ENCODE results near the gene KCNK4. TPM values are rescaled to one million over a fixed set of nuclear protein-coding genes. Genes with fewer than 3 reads are reported as not detected.

KCNK4 gene
- total RNA-seq, 1 experiment from 2014 or later = 0.28 TPM

DNA sequence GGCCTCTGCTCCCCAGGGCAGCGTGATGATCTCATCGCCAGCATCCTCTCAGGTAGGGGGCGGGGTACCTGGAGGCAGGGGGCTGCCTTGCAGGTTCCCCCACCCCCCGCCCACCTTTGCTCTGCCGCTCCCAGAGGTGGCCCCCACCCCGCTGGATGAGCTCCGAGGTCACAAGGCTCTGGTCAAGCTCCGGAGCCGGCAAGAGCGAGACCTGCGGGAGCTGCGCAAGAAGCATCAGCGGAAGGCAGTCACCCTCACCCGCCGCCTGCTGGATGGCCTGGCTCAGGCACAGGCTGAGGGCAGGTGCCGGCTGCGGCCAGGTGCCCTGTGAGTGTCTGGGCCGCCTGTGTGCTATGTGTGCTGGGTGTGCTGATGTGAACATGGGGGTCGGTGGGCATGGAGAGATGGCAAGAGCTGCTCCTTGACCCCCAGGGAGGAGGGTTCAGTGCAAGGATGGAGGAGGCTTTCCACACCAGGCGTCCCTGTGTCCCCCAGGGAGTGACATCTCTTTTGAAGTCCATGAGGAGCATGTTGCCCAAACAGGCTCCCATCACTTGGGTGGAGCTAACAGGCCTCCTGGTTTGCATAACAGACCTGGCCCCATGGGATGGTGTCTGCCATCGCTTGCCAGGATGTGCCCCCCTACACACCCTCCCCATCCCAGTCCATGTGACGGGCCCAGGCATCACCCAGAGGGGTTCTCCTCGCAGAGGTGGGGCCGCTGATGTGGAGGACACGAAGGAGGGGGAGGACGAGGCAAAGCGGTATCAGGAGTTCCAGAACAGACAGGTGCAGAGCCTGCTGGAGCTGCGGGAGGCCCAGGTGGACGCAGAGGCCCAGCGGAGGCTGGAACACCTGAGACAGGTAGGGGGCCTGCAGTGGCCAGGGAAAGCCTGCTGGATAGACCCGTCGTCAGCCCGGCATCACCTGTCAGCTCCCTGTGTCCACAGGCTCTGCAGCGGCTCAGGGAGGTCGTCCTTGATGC lies 25.6 kb upstream of the KCNK4 start:
- Histone ChIP-seq H2BK15ac (ENCODE audit: low read depth, low read length) (no peak overlapping the region), H3K4ac (ENCODE audit: low read depth, low read length) (no peak overlapping the region), H3K9ac (ENCODE audit: extremely low read depth, insufficient read length, low read length) (no peak overlapping the region), H4K5ac (ENCODE audit: insufficient read length, low read depth, low read length) (no peak overlapping the region), H4K8ac (replicated peaks; ENCODE audit: insufficient read length, low read depth, low read length) (no peak overlapping the region), H3K4me1 (ENCODE audit: insufficient read depth, low read length) (no peaks in the 10 kb centered on the region), H3K56ac (ENCODE audit: insufficient read length, low read depth, low read length) (no peak overlapping the region), H2AFZ (ENCODE audit: low read length) (no peak overlapping the region), H3K27me3 (ENCODE audit: insufficient read depth, low read length) (no peaks in the 10 kb centered on the region), H2AK5ac (ENCODE audit: insufficient read length, low read length) (no peak overlapping the region), H2BK12ac (ENCODE audit: insufficient read length, low read depth, low read length) (no peak overlapping the region), H3K14ac (ENCODE audit: insufficient read depth, low read length) (no peak overlapping the region), H3K79me1 (ENCODE audit: insufficient read depth, low read depth, low read length, poor library complexity, severe bottlenecking) (no peaks in the 10 kb centered on the region), H2BK5ac (ENCODE audit: insufficient read length, low read length) (no peak overlapping the region), H3K9me3 (ENCODE audit: control insufficient read depth, low read depth, low read length) (no peaks in the 10 kb centered on the region), H4K91ac (ENCODE audit: insufficient read length, low read depth, low read length) (no peak overlapping the region), H3K23me2 (ENCODE audit: insufficient read length, low read depth, low read length, poor library complexity, severe bottlenecking) (peaks cover 8% of the 10 kb centered on the region), H4K20me1 (ENCODE audit: control insufficient read depth, insufficient read depth, insufficient read length) (no peaks in the 10 kb centered on the region), H2BK20ac (ENCODE audit: low read depth, low read length, poor library complexity, severe bottlenecking) (no peak overlapping the region), H3K27ac (ENCODE audit: insufficient read length, low read depth, low read length) (no peak overlapping the region), H3K79me2 (ENCODE audit: insufficient read depth, low read length) (no peaks in the 10 kb centered on the region), H2BK120ac (ENCODE audit: low read depth, low read length, poor library complexity, severe bottlenecking) (no peak overlapping the region), H3K4me2 (ENCODE audit: insufficient read depth, insufficient read length, low read length) (no peak overlapping the region), H3K23ac (ENCODE audit: insufficient read length, low read depth, low read length) (no peak overlapping the region), H3K18ac (ENCODE audit: insufficient read length, low read depth, low read length) (no peak overlapping the region), H3T11ph (ENCODE audit: low read length) (no peak overlapping the region)
- Mint-ChIP-seq H3K27ac (no peak overlapping the region), H3K4me1 (peaks cover 11 to 21% of the 10 kb centered on the region in 2 experiments), H3K36me3 (ENCODE audit: insufficient read depth in 1 of 3, low read depth in 3 of 3) (peaks cover 27 to 69% (median 48%) of the 10 kb centered on the region in 3 experiments), H3K9me3 (no peaks in the 10 kb centered on the region), H3K4me3 (no peak overlapping the region), H3K27me3 (ENCODE audit: low read depth) (no peaks in the 10 kb centered on the region)
- TF ChIP-seq, protein P1, sequence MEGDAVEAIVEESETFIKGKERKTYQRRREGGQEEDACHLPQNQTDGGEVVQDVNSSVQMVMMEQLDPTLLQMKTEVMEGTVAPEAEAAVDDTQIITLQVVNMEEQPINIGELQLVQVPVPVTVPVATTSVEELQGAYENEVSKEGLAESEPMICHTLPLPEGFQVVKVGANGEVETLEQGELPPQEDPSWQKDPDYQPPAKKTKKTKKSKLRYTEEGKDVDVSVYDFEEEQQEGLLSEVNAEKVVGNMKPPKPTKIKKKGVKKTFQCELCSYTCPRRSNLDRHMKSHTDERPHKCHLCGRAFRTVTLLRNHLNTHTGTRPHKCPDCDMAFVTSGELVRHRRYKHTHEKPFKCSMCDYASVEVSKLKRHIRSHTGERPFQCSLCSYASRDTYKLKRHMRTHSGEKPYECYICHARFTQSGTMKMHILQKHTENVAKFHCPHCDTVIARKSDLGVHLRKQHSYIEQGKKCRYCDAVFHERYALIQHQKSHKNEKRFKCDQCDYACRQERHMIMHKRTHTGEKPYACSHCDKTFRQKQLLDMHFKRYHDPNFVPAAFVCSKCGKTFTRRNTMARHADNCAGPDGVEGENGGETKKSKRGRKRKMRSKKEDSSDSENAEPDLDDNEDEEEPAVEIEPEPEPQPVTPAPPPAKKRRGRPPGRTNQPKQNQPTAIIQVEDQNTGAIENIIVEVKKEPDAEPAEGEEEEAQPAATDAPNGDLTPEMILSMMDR (conservative IDR thresholded peaks at IDR 0.05) = no peak
- DNase-seq = no peak
- no CpG with 5 or more reads among the region's 35 CpGs for WGBS (ENCODE audit: extremely low coverage, insufficient read length, low lambda C conversion rate)

All from H9 (cell line).